Hematopoietic multipotent progenitor cell treated with erythropoietin and hydrocortisone succinate and interleukin-3 and kit ligand, for 6 days (in vitro differentiated cells): ENCODE measurements around the gene TREX2.

Experiments used
- DNase-seq: peaks from one replicate; pipeline ENCODE4 v3.0.0-alpha.2; 2015

TREX2 gene

DNA sequence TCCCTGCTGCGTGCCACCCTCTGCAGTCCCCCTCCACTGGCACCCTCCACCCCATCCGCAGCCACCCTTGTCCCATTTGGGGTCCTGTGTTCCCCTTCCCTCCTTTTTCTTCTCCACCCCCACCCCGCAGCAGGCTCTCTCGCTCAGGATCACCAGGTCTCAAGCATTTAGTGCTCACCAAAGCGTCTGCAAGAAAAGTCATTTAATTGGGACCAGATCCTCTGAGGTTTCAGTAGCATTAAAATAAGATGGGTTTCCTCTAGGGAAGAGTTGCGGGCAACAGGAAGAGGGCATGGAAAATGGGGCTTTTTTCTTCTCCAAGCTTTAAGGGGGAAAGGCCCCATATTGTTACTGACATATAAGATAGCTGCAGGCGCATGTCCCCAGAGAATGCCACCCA lies 29.4 kb upstream of the TREX2 start:
- DNase-seq: no peak

DNA sequence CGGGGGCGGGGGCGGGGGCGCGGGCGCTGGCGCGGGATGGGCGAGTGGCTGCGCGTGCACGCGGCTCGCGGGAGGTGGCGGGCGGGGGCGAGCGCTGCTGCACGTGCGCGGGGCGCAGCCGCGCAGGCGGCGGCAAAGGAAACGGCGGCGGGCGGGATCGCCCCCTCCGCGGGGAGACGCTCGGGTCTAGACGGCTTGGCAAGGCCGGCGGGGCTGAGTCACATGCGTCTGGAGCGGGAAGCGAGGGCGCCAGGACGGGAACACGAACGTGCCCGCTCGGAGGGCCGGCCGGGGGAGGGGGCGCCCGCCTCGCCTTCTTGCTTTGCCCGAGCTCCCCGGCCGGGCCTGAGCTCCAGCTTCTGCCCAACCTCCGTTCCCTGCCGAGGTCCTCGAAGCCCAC lies 28.9 kb upstream of the TREX2 start:
- DNase-seq: peak; percentile 22

DNA sequence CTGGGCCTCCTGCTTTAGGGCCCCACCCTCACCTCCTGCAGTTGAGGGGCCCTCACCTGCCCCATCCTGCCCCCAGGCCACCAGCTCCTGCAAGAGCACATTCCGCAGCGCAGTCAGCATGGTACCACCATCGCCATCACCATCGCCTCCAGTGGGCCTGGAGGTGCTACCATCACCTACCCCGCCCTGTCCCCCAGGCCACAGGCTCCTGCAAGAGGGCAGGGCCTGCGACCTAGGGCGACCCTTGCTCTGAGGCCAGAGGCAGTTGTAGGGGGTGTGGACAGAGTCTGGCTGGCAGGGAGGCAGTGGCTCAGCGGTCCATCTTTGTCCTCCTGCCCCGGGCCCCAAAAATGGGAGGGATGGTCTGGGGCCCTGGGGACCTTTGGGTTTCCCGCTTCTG lies 28.4 kb upstream of the TREX2 start:
- no peak for DNase-seq

DNA sequence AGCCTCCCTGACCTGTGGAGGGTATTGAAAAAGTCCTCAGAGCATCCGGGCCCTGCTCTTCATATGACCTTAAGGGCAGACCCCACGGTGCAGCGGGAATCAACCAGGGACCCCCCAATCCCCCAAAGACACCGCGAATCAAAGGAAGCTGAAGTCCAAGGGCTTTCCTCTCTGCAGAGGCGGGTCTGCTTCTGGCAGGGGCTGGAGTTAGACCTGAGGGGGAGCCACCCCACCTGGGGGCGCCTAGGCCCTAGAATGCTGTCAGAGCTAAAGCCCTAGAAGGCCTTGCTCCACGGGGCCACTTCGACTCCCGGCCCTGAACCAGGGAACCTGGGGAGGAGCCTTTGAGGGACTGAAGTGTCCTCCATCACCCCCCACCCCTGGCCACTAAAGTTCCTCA lies 27.3 kb upstream of the TREX2 start:
- DNase-seq: no peak

DNA sequence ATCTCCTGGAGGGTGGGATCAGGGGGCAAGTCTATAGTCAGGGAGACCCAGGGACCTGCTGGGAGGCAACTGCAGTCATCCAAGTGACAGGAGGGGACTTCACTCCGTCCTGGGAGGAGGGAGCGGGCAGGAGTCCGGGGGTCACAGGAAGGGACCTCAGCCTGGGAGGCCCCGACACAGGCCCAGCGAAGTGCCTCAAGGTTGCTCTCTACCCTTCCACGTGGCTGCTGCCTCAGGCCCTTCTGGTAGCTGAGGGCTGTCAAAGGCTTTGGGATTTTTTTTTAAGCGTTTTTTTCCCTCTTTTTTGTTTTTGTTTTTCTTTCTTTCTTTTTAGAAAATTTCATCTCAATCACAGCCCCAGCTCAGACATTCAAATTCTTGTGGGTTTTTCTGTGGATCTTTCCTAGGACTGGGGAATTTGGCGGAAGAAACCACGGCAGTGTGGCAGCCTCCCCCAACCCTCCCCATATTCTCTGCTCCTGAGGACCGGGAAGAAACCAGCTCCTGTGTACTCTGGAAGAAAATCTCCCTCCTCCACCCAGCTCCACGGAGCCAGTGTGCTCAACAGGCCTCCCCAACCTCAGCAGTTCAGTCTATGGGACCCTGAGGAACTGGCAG lies 25.9 kb upstream of the TREX2 start:
- DNase-seq: no peak

DNA sequence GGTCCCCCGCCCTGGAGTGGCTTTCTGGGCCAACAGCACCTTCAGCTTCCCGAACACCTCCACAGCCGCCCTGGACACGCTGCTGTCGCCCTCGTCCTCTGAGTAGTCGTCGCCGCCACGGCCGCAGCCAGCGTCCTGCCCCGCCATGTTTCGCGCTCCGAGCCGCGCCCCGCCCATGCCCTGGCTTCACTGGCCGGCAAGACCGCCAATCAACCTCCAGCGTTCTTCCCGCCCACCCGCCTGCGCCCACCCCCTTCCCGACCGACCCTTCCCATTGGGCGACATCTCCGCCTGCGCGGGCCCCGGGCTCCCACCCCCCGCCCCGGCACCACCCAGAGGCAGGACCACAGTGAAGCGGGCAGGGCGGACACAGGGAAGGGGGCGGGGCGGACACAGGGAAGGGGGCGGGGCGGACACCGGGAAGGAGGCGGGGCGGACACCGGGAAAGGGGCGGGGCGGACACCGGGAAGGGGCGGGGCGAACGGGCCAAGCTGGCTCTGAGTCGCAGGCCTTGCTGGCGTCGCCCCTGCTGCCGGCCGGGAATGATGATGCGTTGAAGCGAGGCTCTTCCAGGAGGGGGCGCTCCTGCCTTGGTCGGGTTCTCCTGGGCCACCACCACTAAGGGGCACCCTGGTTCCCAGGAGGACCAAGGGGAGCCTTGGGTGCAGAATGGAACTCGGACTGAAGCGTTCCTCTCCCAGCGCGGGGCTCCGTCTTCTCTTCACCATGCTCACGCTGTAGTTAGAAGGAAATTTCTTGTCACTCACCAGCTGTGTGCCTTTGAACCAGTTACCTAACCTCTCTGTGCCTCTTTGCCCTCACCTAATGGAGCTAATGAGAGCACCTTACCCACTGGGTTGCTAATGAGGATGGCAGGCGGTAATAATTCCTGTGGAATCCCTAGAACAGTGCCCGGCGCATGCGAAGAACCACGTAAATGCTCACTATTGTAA lies 24.8 kb upstream of the TREX2 start, which contains the start of gene HAUS7:
Gene HAUS7 (minus strand): TSS at position 166 of the 953 bp plus-strand sequence. CDS start 19 bp downstream, at position 147.
- peak; percentile 88 for DNase-seq

DNA sequence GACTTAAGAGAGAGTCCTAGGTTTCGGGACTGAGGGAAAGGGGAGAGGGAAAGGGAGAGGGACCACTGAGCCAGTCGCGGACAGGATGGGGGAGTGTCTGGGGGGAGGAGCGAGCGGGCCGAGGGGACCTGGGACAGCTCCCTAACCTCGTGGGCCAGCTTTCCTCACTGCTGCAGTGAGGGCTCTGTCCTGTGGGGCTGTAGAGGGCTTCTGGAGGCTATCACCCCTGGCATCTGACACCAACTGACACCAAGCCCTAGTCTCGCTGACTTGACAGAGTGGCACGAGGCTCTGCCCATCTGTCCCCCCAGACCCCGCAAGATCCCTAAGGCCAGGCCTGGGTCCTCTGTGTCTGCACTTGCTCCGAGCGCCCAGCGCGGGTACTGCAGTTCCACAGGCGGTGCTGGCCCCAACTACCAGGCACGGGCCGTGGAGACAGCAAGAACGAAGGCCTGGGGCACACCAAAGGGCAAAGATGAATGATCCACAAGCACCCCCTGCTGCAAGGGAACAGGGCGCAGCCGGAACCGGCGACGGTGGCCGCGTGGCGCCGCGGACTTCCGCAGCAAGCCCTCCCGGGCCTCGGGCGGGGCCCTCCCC lies 24.1 kb upstream of the TREX2 start:
- peak; percentile 62 for DNase-seq

DNA sequence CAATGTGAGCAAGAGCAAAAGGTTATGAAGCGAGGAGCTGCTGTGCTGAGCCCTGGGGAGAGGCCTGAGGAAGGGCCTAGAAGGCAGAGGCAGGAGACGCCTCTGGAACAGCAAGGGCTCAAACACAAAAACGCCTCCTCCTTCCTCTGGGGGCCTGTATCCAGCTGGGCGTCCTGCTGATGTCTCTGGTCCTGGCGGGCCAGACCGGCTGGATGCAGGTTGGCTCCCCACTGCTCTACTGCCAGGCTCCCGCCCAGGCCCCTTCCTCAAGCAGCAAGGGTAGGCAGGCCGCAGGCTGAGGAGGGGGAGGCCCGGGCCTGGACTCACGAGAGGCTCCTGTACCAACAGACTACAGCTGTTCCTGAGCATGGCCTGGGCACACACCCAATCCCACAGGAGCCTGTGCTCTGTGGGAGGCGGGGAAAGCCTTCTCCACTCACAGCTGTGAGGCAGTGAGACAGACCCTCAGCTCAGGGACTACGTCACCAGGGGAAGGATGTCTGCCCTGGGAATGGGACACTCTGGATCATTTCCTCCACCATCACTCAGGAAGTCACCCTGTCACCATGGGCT lies 22.2 kb upstream of the TREX2 start:
- no peak for DNase-seq

DNA sequence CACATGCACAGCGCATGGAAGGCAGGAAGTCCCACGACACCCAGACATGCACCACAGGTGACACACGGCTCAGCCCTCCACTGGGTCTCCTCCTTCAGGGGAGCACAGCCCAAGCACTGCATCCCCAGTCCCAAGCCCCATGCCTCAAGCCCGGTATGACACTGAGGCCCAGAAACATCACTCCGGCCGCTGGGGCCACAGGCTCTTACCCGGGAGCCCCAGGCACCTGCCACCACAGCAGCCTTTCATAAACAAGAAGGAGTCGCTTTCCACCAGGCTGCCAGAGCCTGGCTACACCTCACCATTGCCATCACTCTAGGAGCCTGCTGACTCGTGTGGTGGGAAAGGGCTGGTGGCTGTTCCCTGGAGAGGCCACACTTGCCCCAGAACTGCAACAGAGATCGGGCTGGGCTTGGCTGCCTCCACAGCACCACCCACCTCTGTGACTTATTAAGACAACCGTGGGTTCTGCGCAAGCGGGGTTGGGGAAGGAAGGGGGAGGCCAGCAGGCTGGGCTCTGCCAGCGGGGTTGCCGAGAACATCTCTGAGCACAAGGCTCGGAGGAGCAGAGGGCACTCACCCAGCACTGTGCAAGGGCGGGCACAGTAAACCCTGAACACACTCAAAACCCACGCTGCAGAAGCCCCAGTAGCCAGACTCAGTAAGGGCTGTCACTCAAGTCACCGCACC lies 20.0 kb upstream of the TREX2 start:
- DNase-seq: no peak

DNA sequence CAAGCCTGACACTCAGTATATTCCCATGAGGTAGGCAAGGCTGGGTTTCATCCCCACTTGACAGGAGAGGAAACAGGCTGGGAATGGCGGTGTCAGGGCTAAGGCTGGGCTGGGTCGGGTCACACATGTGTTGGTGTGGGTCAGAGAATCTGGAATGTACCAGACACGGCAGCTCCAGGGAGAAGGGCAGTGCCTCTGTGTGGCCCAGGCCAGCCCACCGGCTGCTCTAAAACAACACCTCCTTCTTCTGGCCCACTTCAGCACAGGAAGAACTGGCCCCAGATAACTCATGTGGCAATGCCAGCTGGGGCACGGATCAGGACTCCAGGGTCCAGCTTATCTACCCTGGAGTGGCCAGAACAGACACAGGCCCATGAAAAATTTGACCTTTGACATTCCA lies 18.3 kb upstream of the TREX2 start:
- no peak for DNase-seq

DNA sequence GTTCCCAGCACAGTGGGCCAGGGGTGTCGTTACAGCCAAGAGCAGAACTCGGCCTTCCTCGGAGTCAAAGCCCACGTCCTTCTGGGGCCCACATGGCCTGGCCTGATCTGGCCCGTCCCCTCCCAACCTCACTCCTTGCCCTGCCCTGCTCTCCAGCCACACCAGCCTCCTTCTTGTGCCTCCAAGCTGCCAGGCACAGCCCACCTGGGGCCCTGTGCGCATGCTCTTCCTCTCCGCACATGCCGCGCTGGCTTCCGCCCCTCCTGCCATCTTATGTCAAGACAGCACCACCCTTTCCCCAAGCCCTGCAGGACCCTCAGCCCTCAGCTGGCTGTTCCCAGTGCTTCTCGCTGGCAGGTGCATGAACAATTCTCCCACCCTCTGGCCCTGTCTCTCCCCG lies 17.7 kb upstream of the TREX2 start:
- DNase-seq: no peak

DNA sequence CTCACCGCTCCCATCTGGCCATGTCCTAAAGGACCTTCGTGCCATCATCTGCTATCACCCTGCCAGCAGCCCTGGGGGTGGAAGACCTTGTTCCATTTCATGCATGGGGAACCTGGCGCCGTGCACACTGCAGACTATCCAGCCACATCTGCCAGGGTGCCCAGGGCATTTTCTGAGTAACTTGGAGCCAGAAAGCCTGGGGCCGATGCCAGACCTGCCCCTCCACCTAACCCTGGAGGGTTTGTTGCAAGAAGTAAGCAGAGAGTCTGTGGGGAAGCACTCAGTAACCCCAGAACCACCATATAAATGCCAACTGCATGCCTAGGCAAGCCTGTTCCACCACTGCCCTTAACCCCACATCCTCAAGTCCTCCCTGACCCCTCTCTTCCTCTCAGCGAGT lies 17.2 kb upstream of the TREX2 start:
- no peak for DNase-seq

DNA sequence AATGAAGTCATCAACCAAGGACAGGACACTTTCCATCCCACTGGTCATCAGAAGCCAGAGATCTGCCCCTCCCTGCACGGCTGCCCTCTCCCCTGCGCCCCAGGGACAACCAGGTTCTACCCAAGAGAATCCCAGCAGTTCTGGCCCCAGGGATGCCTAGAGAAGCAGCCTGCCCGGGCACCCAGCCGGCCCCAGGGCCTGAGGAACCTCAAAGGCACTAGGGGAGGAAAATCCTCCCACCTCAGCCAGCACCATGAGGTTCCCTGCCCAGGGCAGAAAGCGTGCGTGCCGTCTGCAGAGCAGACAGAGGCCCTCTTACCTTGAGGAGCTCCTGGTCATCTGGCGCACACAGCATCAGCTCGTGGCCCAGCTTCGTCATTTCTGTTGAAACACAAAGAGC lies 16.4 kb upstream of the TREX2 start:
- DNase-seq: no peak

DNA sequence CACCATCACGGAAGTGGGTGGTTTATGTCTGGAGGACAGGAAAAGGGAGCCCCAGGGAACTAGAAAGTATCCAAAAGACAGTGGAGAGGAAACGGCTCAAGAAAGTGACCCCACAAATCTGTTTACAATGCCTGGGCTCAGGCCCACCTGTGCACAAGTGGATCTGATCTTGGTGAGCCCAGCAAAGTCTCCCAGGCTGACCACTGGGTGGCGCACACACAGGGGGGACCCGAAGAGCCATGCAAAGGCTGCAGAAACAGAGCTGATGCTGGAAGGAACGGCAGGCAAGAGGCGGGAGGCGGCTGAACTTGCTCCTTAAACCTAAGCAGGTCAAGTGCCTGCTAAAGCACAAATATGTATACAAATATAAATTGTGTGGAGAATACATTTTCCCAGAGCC lies 15.0 kb upstream of the TREX2 start:
- peak; percentile 55 for DNase-seq

DNA sequence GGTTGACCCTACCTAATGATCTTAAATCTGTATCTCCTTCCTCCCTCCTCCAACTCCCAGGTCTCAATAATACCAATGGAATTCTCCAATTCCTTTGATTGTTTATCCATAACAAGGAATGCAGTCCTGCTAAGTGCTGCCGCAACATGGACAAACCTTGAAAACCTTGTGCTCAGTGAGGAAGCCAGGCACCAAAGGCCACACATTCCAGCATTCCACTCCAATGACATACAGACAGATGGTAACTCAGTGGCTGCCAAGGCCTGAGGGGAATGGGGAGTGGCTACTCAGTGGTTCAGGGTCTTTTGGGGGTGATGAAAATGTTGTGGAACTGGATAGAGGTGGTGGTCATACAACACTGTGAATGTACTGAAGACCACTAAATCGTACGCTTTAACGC lies 14.1 kb upstream of the TREX2 start:
- DNase-seq: no peak

DNA sequence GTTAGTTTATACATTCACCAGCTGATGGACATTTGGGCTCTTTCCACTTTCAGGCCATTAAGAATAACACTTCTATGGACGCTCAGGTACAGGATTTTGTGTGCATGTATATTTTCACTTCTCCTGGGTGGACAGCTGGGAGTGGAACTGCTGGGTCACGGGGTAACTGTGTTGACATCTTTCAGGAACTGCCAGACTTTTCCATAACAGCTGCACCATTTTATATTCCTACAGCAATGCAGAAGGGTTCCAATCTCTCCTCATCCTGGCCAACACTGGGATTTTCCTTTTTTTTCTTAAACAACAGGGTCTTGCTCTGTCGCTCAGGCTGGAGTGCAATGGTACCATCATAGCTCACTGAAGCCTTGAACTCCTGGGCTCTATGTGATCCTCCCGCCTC lies 12.6 kb upstream of the TREX2 start:
- no peak for DNase-seq

DNA sequence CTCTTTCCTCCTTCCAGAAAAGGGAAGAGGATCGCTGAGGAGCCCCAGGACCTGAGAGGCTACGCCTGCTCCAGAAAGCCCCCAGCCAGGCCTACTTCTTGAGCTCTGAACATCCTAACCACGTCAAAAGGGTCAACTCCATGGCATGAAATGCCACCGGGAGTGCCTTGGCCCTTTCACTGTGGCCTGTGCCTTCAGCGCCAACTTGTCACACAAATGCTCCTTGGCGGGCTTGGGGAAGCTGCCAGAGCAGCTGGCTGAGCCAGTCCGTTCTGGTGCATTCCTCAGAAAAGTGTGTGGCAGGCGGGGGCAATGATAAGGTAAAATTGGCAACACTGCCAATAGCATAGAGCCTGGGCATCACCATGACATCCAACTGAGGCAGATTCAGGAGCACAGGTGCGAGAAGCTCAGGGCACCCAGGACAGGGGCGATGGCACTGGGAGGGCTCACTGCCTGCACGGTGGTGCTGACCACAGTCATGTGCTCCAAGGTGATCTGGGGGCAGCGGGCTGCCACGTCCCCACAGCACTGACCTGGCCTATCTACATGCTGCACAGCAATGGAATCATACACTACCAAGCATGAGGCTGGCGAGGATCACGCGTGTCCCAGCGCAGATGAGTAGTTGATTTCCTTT lies 12.1 kb upstream of the TREX2 start:
- no peak for DNase-seq

DNA sequence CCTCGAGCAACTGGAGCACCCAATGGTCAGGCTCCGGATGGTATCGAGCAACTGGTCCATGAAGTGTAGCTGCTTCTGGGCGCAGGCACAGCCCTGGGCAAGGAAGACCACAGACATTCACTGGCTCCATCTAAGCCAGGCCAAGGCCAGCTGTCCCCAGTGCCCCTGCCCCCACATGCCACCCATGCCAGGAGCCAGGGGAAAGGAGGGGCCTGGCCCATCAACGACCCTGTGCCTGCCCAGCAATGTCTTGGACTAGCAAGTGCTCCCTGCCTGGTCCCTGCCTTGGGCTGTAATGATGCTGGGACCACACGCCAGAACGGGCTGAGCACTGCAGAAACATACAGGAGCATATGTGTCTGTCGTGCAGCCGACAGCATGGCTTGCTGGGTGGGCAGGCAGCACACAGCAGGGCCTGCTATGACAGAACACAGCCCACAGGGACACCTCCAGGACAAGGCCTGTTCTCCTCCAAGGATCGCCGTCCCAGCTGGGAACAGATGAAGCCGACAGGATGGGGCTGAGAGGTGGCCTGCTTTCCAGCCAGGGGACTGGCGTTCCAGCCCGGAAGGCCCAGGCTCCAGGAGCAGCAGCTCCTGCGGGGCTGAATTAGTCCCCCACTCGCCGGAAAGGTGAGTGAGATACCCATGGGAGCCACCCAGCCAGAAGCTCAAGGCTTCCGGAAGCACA lies 11.4 kb upstream of the TREX2 start:
- no peak for DNase-seq

DNA sequence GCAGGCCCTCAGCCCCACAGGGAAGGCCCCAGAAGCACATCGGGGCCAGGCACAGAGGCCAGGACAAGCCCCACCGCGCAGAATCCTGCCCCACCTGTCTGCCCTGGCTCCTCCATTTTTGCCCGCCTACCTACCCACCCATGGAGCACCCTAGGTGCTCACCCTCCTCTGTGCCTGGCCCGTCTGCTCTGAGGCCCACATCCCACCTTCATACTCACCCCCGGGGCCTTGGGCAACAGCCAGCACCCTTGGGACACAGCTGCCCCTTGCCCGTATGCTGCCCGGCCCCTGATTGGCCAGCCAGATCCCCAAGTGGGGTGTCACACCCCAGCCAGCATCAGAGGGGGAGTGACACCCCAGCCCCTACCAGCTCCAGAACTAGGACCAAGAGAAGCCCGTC lies 10.8 kb upstream of the TREX2 start:
- no peak for DNase-seq

DNA sequence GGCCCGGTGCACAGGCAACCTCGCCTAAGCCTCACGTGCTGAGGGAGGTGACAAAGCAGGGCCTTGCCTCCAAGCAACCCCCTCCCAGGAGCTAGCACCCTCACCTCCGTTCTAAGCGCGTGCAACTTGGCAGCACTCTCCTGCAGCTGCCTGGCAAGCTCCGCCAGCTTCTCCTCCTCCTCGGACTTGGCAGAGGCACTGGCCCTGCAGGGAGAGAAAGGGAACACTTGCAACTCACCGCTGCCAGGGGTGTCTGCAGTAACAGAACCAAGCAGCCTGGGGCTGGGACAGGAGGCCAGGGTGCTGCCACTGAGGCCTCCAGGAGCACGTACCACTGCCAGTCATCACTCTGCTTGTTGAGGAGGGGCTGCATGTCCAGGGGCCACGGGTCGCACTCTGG lies 10.3 kb upstream of the TREX2 start:
- DNase-seq: no peak

DNA sequence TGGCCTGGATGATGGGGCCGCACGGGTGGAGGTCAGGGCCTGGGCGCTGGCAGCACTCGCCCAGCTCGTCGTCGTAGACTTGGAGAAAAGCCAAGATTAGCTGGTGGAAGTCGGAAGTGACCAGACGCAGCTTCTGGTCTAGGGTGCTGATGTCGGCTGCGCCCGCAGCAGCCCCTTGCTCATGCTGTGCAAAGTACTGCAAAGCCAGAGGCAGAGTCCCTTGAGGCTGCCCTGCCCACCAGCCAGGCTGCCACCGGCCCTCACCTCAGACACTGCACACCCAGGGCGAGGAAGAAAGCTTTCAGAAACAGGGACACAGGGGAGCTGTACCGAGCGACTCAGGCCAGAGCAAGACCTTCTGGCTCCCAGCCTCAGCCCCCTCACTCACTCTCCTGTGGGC lies 9.7 kb upstream of the TREX2 start:
- DNase-seq: no peak
